GM19099 (cell line): Measurements from ENCODE around the gene GPRC5D.

Source experiments
- POLR2A ChIP-seq: IDR thresholded peaks from 3 replicates; pipeline ENCODE4 v1.6.1; 2011; ENCODE audit warnings: low read depth; ENCODE audit not compliant: insufficient read length; ENCODE audit errors: extremely low read depth

The GPRC5D gene

GRCh38 chr12:12891080-12891880, 60.7 kb downstream of the GPRC5D start, which contains the start of gene GPRC5A:
Gene GPRC5A (plus strand): TSS chr12:12891562. CDS start chr12:12908250, 16,688 bp downstream.
- no peak for TF ChIP-seq POLR2A
